GM06990 (cell line): ENCODE data around the gene DNMT3B.

Source experiments
- DNase-seq: peaks from one replicate; pipeline ENCODE4 v3.0.0-alpha.2; 2011; ENCODE audit not compliant: insufficient read length; ENCODE audit errors: extremely low read depth
- H3K27me3 ChIP-seq: replicated peaks from 2 replicates; pipeline ENCODE4 v1.6.0; 2011; ENCODE audit warnings: low read length; ENCODE audit not compliant: control insufficient read depth, insufficient read depth
- H3K36me3 ChIP-seq: 2 replicates; pipeline ENCODE4 v1.5.1; 2011; ENCODE audit warnings: low read length; ENCODE audit not compliant: control insufficient read depth, insufficient read depth
- H3K4me3 ChIP-seq: replicated peaks from 2 replicates; pipeline ENCODE4 v1.5.1; 2011; ENCODE audit warnings: low read depth, mild to moderate bottlenecking, control low read depth, low read length
- CTCF ChIP-seq: IDR thresholded peaks from 2 replicates; pipeline ENCODE4 v1.5.1; 2011; ENCODE audit warnings: low read length, control low read depth, mild to moderate bottlenecking, inconsistent platforms; ENCODE audit not compliant: insufficient read depth, poor library complexity, severe bottlenecking

Gene DNMT3B

GRCh38 chr20:32737371-32738223, 24.6 kb upstream of the DNMT3B start:
- Histone ChIP-seq H3K4me3 (no peak overlapping the region), H3K27me3 (no peaks in the 10 kb centered on the region), H3K36me3 (no peaks in the 10 kb centered on the region)
- no peak for DNase-seq
- no peak for TF ChIP-seq CTCF

GRCh38 chr20:32741151-32741550, 21.0 kb upstream of the DNMT3B start:
- DNase-seq: no peak
- H3K4me3 ChIP-seq: no peak overlapping the region
- H3K36me3 ChIP-seq: no peaks in the 10 kb centered on the region
- no peak for TF ChIP-seq CTCF
- no peaks in the 10 kb centered on the region for H3K27me3 ChIP-seq

GRCh38 chr20:32742322-32743236, 19.6 kb upstream of the DNMT3B start:
- peak; percentile 26 for DNase-seq
- Histone ChIP-seq H3K36me3 (no peaks in the 10 kb centered on the region), H3K4me3 (peak overlapping the region; percentile 77), H3K27me3 (no peaks in the 10 kb centered on the region)
- TF ChIP-seq CTCF: no peak

- peak; percentile 71 for DNase-seq
- peak within 1 kb of the TSS; percentile 77 for H3K4me3 ChIP-seq
- no peaks in the 10 kb centered on the region for H3K36me3 ChIP-seq
- no peak for TF ChIP-seq CTCF
- no peaks in the 10 kb centered on the region for H3K27me3 ChIP-seq
These were observed 18.7 kb upstream of the DNMT3B start, which contains the start of gene COMMD7 for GRCh38 chr20:32743237-32744112. Gene COMMD7, minus strand, starts transcription at chr20:32743467. Its CDS starts 76 bp downstream, at chr20:32743391.

- Histone ChIP-seq H3K4me3 (no peak overlapping the region), H3K27me3 (no peaks in the 10 kb centered on the region), H3K36me3 (no peaks in the 10 kb centered on the region)
- no peak for TF ChIP-seq CTCF
- DNase-seq: no peak
These were observed 12.1 kb upstream of the DNMT3B start for GRCh38 chr20:32749914-32750637.
